K562 (cell line): Measurements from ENCODE around the gene CLDN2. TPM values are rescaled to one million over a fixed set of nuclear protein-coding genes. Genes with fewer than 3 reads are reported as not detected.

Experiments used
- ATAC-seq: fragments of 200-7000 bp; cut with Tn5 transposase; 3 replicates; pipeline ENCODE4 v1.9.1; 2020; ENCODE audit warnings: moderate library complexity
- BruUV-seq: library from RNA; stranded (reverse); fragments of 400-500 nt; replicated peaks from 2 replicates; lab custom pipeline; 2021; lab: Mats Ljungman, UMichigan
- CTCF ChIA-PET: fragments of 300-600 bp; formaldehyde crosslinking; extraction: SDS; loops from one replicate; lab custom pipeline; 2021; ENCODE audit warnings: low intra/inter-chr PET ratio; lab: Yijun Ruan, JAX
- POLR2A ChIA-PET: fragments of 300-600, 350-650 bp; sonication (Branson Sonifier 250); formaldehyde crosslinking; extraction: SDS; loops from one replicate; lab custom pipeline; 2021; ENCODE audit warnings: antibody characterized with exemption, inconsistent platforms; lab: Yijun Ruan, JAX
- DNase-seq, 4 experiments: peaks; one replicate each; pipeline versions ENCODE4 v3.0.0 to v3.0.0-alpha.2; 2011 to 2018; ENCODE audit warnings: low spot score in 3 of 4, mixed read lengths in 3 of 4; ENCODE audit errors: extremely low read depth in 1 of 4
- FAIRE-seq: peaks from 2 replicates; lab custom pipeline; 2011; peaks lifted over from hg19 to GRCh38; lab: Jason Lieb, UNC
- H2AFZ ChIP-seq: 2 replicates; pipeline ENCODE4 v1.6.0; 2011; ENCODE audit warnings: low read depth, low read length, control low read depth, inconsistent platforms
- H3K27ac ChIP-seq: fragments of 200-600 bp; 3 replicates; pipeline ENCODE4 v1.8.0; 2011; ENCODE audit warnings: low read depth, mild to moderate bottlenecking, control low read depth, inconsistent platforms, low read length, moderate library complexity, mixed read lengths; ENCODE audit errors: extremely low read depth
- H3K27me3 ChIP-seq, 2 experiments: fragments of 300-600 bp in 1 of 2; 2 replicates in 1 of 2; 3 replicates in 1 of 2; pipeline versions ENCODE4 v1.6.0 to v1.8.0; 2011; ENCODE audit warnings: inconsistent platforms in 2 of 2, low read length in 2 of 2, mild to moderate bottlenecking in 1 of 2, mixed read lengths in 1 of 2, moderate library complexity in 1 of 2; ENCODE audit not compliant: control insufficient read depth in 2 of 2, insufficient read depth in 2 of 2
- H3K36me3 ChIP-seq: fragments of 300-600 bp; 3 replicates; pipeline ENCODE4 v1.8.0; 2011; ENCODE audit warnings: mild to moderate bottlenecking, low read length, inconsistent platforms; ENCODE audit not compliant: control insufficient read depth, insufficient read depth
- H3K4me1 ChIP-seq, 2 experiments: fragments of 200-600 bp in 1 of 2; replicated peaks in 1 of 2; 2 replicates in 1 of 2; 3 replicates in 1 of 2; pipeline versions ENCODE4 v1.5.1 to v1.8.0; 2011; ENCODE audit warnings: inconsistent platforms in 2 of 2, low read length in 2 of 2, mild to moderate bottlenecking in 1 of 2, mixed read lengths in 1 of 2, moderate library complexity in 1 of 2; ENCODE audit not compliant: control insufficient read depth in 2 of 2, insufficient read depth in 2 of 2
- H3K4me2 ChIP-seq: 2 replicates; pipeline ENCODE4 v1.6.1; 2011; ENCODE audit warnings: low read length, control low read depth, inconsistent platforms, mixed read lengths; ENCODE audit not compliant: insufficient read depth
- H3K4me3 ChIP-seq: fragments of 200-600 bp; sonication (generic), shearing (Covaris generic); 2 replicates; pipeline ENCODE4 v1.5.1; 2016; ENCODE audit warnings: control low read depth, inconsistent platforms
- H3K79me2 ChIP-seq: fragments of 200-600 bp; 3 replicates; pipeline ENCODE4 v1.8.0; 2011; ENCODE audit warnings: low read length, inconsistent platforms; ENCODE audit not compliant: control insufficient read depth, insufficient read depth
- H3K9ac ChIP-seq, 2 experiments: 2 replicates each; pipeline versions ENCODE4 v1.6.0 to v1.6.1; 2011; ENCODE audit warnings: low read depth in 2 of 2, low read length in 2 of 2, control low read depth in 1 of 2, inconsistent platforms in 1 of 2, mild to moderate bottlenecking in 1 of 2, mixed read lengths in 1 of 2; ENCODE audit not compliant: insufficient read depth in 1 of 2
- H3K9me1 ChIP-seq: one replicate; pipeline ENCODE4 v1.6.0; 2011; ENCODE audit warnings: inconsistent platforms, mild to moderate bottlenecking, low read length, moderate library complexity; ENCODE audit not compliant: control insufficient read depth, insufficient read depth
- H3K9me3 ChIP-seq: replicated peaks from 2 replicates; pipeline ENCODE4 v1.5.1; 2011; ENCODE audit warnings: low read depth, low read length, inconsistent platforms; ENCODE audit not compliant: control insufficient read depth, insufficient read depth
- H4K20me1 ChIP-seq: replicated peaks from 2 replicates; pipeline ENCODE4 v1.6.1; 2011; ENCODE audit warnings: low read length, inconsistent platforms, mixed read lengths; ENCODE audit not compliant: control insufficient read depth, insufficient read depth
- KAT8 ChIP-seq: fragments of 450-650 bp; IDR thresholded peaks from 2 replicates; pipeline ENCODE4 v1.6.1; 2016; ENCODE audit warnings: low read depth, mild to moderate bottlenecking
- NR4A1 ChIP-seq, 2 experiments: fragments of 250-450 bp in 1 of 2; fragments of 450-650 bp in 1 of 2; sonication (Bioruptor Pico) in 1 of 2; IDR thresholded peaks; 2 replicates each; pipeline versions ENCODE4 v1.4.0 to v1.6.1; 2016 to 2020; ENCODE audit warnings: mild to moderate bottlenecking in 2 of 2, missing compliant biosample characterization in 1 of 2, missing genetic modification characterization in 1 of 2, moderate library complexity in 1 of 2
- TEAD4 ChIP-seq, 2 experiments: sonication (generic) in 1 of 2; formaldehyde crosslinking in 1 of 2; IDR thresholded peaks; 2 replicates each; pipeline versions ENCODE4 v1.6.1 to v1.8.0; 2012 to 2022; ENCODE audit warnings: borderline replicate concordance in 1 of 2, inconsistent platforms in 1 of 2, low read length in 1 of 2, mild to moderate bottlenecking in 1 of 2, missing genetic modification reagents in 1 of 2
- U2AF2 ChIP-seq: fragments of 200-400 bp; formaldehyde crosslinking; optimal IDR thresholded peaks from 2 replicates; pipeline ENCODE3; 2017; ENCODE audit warnings: low read depth, mild to moderate bottlenecking, low read length
- YY1 ChIP-seq, 3 experiments: IDR thresholded peaks; 2 replicates each; pipeline ENCODE4 v1.6.1; 2011; ENCODE audit warnings: low read length in 2 of 3, mild to moderate bottlenecking in 2 of 3, moderate library complexity in 2 of 3, borderline replicate concordance in 1 of 3, control low read depth in 1 of 3, low read depth in 1 of 3; ENCODE audit not compliant: insufficient read depth in 3 of 3, insufficient replicate concordance in 2 of 3, control insufficient read depth in 1 of 3, insufficient read length in 1 of 3; ENCODE audit errors: extremely low read depth in 1 of 3
- ZC3H11A ChIP-seq: IDR thresholded peaks from 2 replicates; pipeline ENCODE4 v1.6.1; 2012; ENCODE audit warnings: low read depth, low read length, improper control_type of control experiment
- ZNF512 ChIP-seq: IDR thresholded peaks from 2 replicates; pipeline ENCODE4 v1.6.1; 2016; ENCODE audit warnings: missing genetic modification characterization, missing compliant biosample characterization
- WGBS: fragments of 100-300 bp; shearing (Covaris generic); methylation state at CpG from one replicate; pipeline ENCODE4 v1.1.6; 2016; ENCODE audit warnings: low coverage, mixed read lengths; ENCODE audit not compliant: insufficient coverage; ENCODE audit errors: missing lambda C conversion rate; 5-methylcytosine and 5-hydroxymethylcytosine counted together
- in situ Hi-C: fragments of 300-500 bp; cut with MboI; formaldehyde crosslinking; loops from 4 replicates; pipeline ENCODE4 v1.15.0; 2018; ENCODE audit warnings: inconsistent platforms, mixed read lengths
- intact Hi-C: fragments of 100-400 bp; cut with micrococcal nuclease; formaldehyde crosslinking; loops from 2 replicates; pipeline ENCODE4 v1.14.2; 2022
- polyA plus RNA-seq, 8 experiments: library from polyadenylated mRNA; depleted of rRNA in 4 of 8; stranded (reverse) in 5 of 8; unstranded in 3 of 8; fragments of >200 nt; fragmentation: Nextera tagmentation in 2 of 8; fragmentation: Illumina TruSeq in 1 of 8; extraction: Ambion mirVana in 2 of 8; extraction: Trizol in 1 of 8; gene quantifications; 2 replicates each; pipeline versions ENCODE4 v1.2.1 to v1.2.3, GENCODE V29; 2011 to 2014; ENCODE audit warnings: inconsistent platforms in 1 of 8, missing spikeins in 1 of 8
- total RNA-seq, 7 experiments: library from RNA; depleted of rRNA in 6 of 7; stranded (reverse); fragments of >200 nt in 6 of 7; fragmentation: Illumina TruSeq in 2 of 7; extraction: Trizol in 2 of 7; gene quantifications; 2 replicates each; pipeline versions ENCODE4 v1.2.1 to v1.2.3, GENCODE V29; 2011 to 2021; ENCODE audit warnings: low replicate concordance in 1 of 7

CLDN2 gene
- total and polyA plus RNA-seq, 9 of the 15 experiments (the other 6 are each of a cell fraction or from before 2014, with no cell fraction given): not detected

- WGBS: 5% methylated on average over 5 of the region's 6 CpGs
- POLR2A ChIA-PET: no interaction called here
- Histone ChIP-seq H3K9ac (no peak overlapping the region), H3K9me3 (no peaks in the 10 kb centered on the region), H4K20me1 (no peaks in the 10 kb centered on the region; the same call in 1 of the 2 replicates), H3K27ac (no peak overlapping the region), H3K36me3 (no peaks in the 10 kb centered on the region), H2AFZ (no peak overlapping the region), H3K4me3 (no peak overlapping the region), H3K4me1 (no peaks in the 10 kb centered on the region), H3K4me2 (no peak overlapping the region), H3K9me1 (no peaks in the 10 kb centered on the region), H3K27me3 (no peaks in the 10 kb centered on the region), H3K79me2 (no peaks in the 10 kb centered on the region)
- DNase-seq (no peak), FAIRE-seq (no peak), ATAC-seq (no peak)
- CTCF ChIA-PET: no interaction called here
- BruUV-seq: no TSS peak
- in situ Hi-C loops: loop anchor here (25.0 kb wide), 1 partner anchor 990 kb away; no protein-coding TSS in a partner anchor
- intact Hi-C loops: loop anchor here (10.0 kb wide), 3 partner anchors 128 to 878 kb away; partner anchors contain the start of genes NCBP2L and TSC22D3
- TF ChIP-seq U2AF2 (no peak), KAT8 (peak; percentile 63), ZC3H11A (0 out of 2 replicates have a peak, but pooled peaks have one; percentile 48), TEAD4 (IDR thresholded peaks at IDR 0.05; ENCODE audit: low read length) (peak; percentile 58; the same call in 1 of the 2 replicates), TEAD4 (CRISPR knock-in tag; IDR thresholded peaks at IDR 0.05; ENCODE audit: borderline replicate concordance) (no peak), NR4A1 (CRISPR knock-in tag; IDR thresholded peaks at IDR 0.05) (no peak), NR4A1 (tag; IDR thresholded peaks at IDR 0.05) (no peak), YY1 (IDR thresholded peaks at IDR 0.05; ENCODE audit: borderline replicate concordance in 1 of 3, control insufficient read depth in 1 of 3, extremely low read depth in 1 of 3, insufficient read depth in 3 of 3, insufficient read length in 1 of 3, insufficient replicate concordance in 2 of 3, low read depth in 1 of 3, low read length in 2 of 3) (peak; percentile 35 to 88 (median 35)), ZNF512 (tag) (no peak)
These were observed 22.9 kb upstream of the CLDN2 start for GRCh38 chrX:106897259-106897658.
